ENCODE results near the gene C19orf67. TPM values are rescaled to one million over a fixed set of nuclear protein-coding genes. Genes with fewer than 3 reads are reported as not detected.
A peak's percentile ranks its signal among the peaks of the same experiment; 100 is the strongest.

The C19orf67 gene
- total RNA-seq, 3 donors from 2014 or later, result 0.27 TPM; not detected in 2

GRCh38 chr19:14116918-14117578, 31.5 kb upstream of the C19orf67 start:
- Histone ChIP-seq H3K4me3 (peak overlapping the region; percentile 56), H3K4me1 (ENCODE audit: low read depth) (peaks cover 46% of the 10 kb centered on the region), H3K36me3 (ENCODE audit: low read depth) (no peaks in the 10 kb centered on the region), H3K9me3 (no peaks in the 10 kb centered on the region)
- intact Hi-C loops (cut with DNase I, micrococcal nuclease), result loop anchor here in 1 of 2 donors (5.0 kb wide), 1 partner anchor 110 kb away; the partner anchor contains the start of gene RFX1
- DNase-seq (peak; percentile 48 to 74 (median 64)), ATAC-seq (no peak)
- TF ChIP-seq, protein P1, sequence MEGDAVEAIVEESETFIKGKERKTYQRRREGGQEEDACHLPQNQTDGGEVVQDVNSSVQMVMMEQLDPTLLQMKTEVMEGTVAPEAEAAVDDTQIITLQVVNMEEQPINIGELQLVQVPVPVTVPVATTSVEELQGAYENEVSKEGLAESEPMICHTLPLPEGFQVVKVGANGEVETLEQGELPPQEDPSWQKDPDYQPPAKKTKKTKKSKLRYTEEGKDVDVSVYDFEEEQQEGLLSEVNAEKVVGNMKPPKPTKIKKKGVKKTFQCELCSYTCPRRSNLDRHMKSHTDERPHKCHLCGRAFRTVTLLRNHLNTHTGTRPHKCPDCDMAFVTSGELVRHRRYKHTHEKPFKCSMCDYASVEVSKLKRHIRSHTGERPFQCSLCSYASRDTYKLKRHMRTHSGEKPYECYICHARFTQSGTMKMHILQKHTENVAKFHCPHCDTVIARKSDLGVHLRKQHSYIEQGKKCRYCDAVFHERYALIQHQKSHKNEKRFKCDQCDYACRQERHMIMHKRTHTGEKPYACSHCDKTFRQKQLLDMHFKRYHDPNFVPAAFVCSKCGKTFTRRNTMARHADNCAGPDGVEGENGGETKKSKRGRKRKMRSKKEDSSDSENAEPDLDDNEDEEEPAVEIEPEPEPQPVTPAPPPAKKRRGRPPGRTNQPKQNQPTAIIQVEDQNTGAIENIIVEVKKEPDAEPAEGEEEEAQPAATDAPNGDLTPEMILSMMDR (IDR thresholded peaks at IDR 0.05), result no peak

GRCh38 chr19:14116525-14116917, 30.9 kb upstream of the C19orf67 start:
- Histone ChIP-seq H3K4me3 (no peak overlapping the region), H3K4me1 (ENCODE audit: low read depth) (peaks cover 46% of the 10 kb centered on the region), H3K36me3 (ENCODE audit: low read depth) (no peaks in the 10 kb centered on the region), H3K9me3 (no peaks in the 10 kb centered on the region)
- TF ChIP-seq, protein P1 (IDR thresholded peaks at IDR 0.05), result no peak
- intact Hi-C loops (cut with DNase I, micrococcal nuclease), result loop anchor here in 1 of 2 donors (5.0 kb wide), 1 partner anchor 109 kb away; the partner anchor contains the start of gene RFX1
- ATAC-seq, result no peak
- DNase-seq, result no peak

- Histone ChIP-seq H3K9me3 (no peaks in the 10 kb centered on the region), H3K4me1 (ENCODE audit: low read depth) (peaks cover 46% of the 10 kb centered on the region), H3K4me3 (no peak overlapping the region), H3K36me3 (ENCODE audit: low read depth) (no peaks in the 10 kb centered on the region)
- intact Hi-C loops (cut with DNase I, micrococcal nuclease), result loop anchor here in 1 of 2 donors (5.0 kb wide), 1 partner anchor 108 kb away; the partner anchor contains the start of gene RFX1
- ATAC-seq (no peak), DNase-seq (no peak)
- TF ChIP-seq, protein P1 (IDR thresholded peaks at IDR 0.05), result no peak
Observed at GRCh38 chr19:14115756-14116155, 30.2 kb upstream of the C19orf67 start.

GRCh38 chr19:14114854-14115253, 29.3 kb upstream of the C19orf67 start:
- Histone ChIP-seq H3K4me1 (ENCODE audit: low read depth) (peaks cover 45% of the 10 kb centered on the region), H3K4me3 (no peak overlapping the region), H3K36me3 (ENCODE audit: low read depth) (no peaks in the 10 kb centered on the region), H3K9me3 (no peaks in the 10 kb centered on the region)
- TF ChIP-seq, protein P1 (IDR thresholded peaks at IDR 0.05), result peak; percentile 65
- intact Hi-C loops (cut with DNase I, micrococcal nuclease), result loop anchor here in 1 of 2 donors (5.0 kb wide), 1 partner anchor 108 kb away; the partner anchor contains the start of gene RFX1
- DNase-seq, result peak; percentile 70 to 77 (median 75)
- ATAC-seq, result peak; percentile 3

GRCh38 chr19:14114439-14114838, 28.9 kb upstream of the C19orf67 start:
- ATAC-seq (no peak), DNase-seq (no peak)
- H3K36me3 ChIP-seq (ENCODE audit: low read depth), result no peaks in the 10 kb centered on the region
- H3K4me1 ChIP-seq (ENCODE audit: low read depth), result peaks cover 41% of the 10 kb centered on the region
- H3K4me3 ChIP-seq, result no peak overlapping the region
- intact Hi-C loops (cut with DNase I, micrococcal nuclease), result no loop called here
- TF ChIP-seq, protein P1 (IDR thresholded peaks at IDR 0.05), result no peak
- no peaks in the 10 kb centered on the region for H3K9me3 ChIP-seq
